ENCODE results near the gene IGF1R. TPM values are rescaled to one million over a fixed set of nuclear protein-coding genes. Genes with fewer than 3 reads are reported as not detected.
A peak's percentile ranks its signal among the peaks of the same experiment; 100 is the strongest.

IGF1R gene
- total and polyA plus RNA-seq, 2 experiments from 2014 or later: 10.8 to 42.9 TPM

DNA sequence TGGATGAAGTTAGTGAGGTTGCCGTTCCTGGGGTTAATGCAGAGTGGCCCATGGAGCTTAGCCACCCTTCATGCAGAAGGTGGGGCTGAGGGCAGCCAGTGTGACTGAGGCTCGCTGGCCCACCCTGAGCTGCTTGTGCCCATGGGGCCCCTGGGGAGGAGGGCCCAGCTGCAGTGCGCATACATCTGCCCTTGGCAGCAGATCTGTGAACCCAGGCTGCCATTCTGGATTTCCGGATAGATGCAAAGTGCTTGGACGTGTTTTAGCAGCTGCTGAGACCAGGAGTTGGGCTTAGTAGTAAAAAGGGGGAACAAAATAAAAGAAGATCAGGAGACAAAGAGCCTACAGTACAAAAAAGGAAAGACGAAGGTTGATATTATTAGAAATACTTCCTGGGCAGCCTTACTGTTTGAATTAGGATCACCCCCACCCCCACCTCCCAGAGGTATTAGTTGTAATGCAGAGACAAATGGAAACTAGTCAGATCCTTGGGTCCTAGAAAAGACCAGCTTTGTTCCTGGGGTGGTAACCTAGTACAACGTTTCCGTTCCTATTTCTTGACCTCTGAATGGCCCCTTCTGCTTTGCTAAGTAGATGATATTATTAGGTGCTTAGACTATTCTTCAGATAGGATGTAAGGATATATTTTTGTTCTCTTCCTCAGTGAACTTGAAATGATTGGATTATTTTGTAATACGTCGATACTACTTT, 70.2 kb downstream of the IGF1R start:
- Histone ChIP-seq H3K4me1 (ENCODE audit: insufficient read depth) (peaks cover 25% of the 10 kb centered on the region), H3K4me2 (peak overlapping the region; percentile 30), H3K9me2 (replicated peaks; ENCODE audit: insufficient read depth) (no peaks in the 10 kb centered on the region), H3K4me3 (no peak overlapping the region), H3K9me3 (ENCODE audit: low read depth) (no peaks in the 10 kb centered on the region), H3K27me3 (no peaks in the 10 kb centered on the region), H2AFZ (no peak overlapping the region), H4K20me1 (ENCODE audit: insufficient read depth, poor library complexity, severe bottlenecking) (peaks cover 43% of the 10 kb centered on the region), H3K79me2 (peaks cover 100% of the 10 kb centered on the region), H3K27ac (peak overlapping the region; percentile 26), H3K36me3 (replicated peaks; ENCODE audit: insufficient read depth, low read depth) (no peaks in the 10 kb centered on the region)
- 70% methylated on average over 10 of the region's 10 CpGs for WGBS (ENCODE audit: low lambda C conversion rate, missing lambda C conversion rate)
- no peak for DNase-seq (ENCODE audit: low spot score)
- TF ChIP-seq EZH2phosphoT487 (IDR thresholded peaks at IDR 0.05; ENCODE audit: low read depth, severe bottlenecking, unreplicated experiment) (no peak), EZH2 (IDR thresholded peaks at IDR 0.05; ENCODE audit: borderline replicate concordance) (no peak)
- TF ChIP-seq, protein P1, sequence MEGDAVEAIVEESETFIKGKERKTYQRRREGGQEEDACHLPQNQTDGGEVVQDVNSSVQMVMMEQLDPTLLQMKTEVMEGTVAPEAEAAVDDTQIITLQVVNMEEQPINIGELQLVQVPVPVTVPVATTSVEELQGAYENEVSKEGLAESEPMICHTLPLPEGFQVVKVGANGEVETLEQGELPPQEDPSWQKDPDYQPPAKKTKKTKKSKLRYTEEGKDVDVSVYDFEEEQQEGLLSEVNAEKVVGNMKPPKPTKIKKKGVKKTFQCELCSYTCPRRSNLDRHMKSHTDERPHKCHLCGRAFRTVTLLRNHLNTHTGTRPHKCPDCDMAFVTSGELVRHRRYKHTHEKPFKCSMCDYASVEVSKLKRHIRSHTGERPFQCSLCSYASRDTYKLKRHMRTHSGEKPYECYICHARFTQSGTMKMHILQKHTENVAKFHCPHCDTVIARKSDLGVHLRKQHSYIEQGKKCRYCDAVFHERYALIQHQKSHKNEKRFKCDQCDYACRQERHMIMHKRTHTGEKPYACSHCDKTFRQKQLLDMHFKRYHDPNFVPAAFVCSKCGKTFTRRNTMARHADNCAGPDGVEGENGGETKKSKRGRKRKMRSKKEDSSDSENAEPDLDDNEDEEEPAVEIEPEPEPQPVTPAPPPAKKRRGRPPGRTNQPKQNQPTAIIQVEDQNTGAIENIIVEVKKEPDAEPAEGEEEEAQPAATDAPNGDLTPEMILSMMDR (IDR thresholded peaks at IDR 0.05; ENCODE audit: poor library complexity): no peak

DNA sequence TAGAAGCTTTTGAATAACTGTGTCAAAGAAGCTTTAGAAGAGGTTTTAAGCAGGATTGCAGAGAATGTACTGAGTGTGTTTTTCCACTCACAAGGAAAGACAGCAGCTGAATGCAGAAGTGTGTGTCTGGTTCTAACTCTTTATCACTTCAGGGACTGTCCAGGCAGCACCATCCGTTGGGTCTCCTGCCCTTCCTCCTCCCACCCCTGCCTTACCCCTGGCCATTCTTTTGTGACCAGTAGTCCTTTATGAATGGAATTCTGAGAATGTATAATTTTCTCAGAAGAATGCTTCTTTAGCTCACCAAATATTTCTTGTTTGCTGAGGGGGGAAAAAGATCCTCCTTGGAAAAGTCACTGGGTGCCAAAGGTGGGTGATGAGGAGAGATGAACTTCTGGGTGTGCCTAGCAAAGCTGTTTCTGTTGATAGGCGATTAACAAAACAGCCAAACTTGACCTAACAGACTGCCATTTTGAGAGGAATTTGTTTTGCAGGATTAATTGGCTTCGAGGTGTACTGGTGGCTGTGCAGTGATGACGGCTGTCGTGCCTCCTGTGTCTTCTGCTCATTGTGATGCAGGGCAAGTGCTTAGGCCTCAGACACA, 70.9 kb downstream of the IGF1R start:
- no peak overlapping the region for H3K4me3 ChIP-seq
- H3K79me2 ChIP-seq: peaks cover 96% of the 10 kb centered on the region
- peaks cover 24% of the 10 kb centered on the region for H3K4me1 ChIP-seq (ENCODE audit: insufficient read depth)
- no peak overlapping the region for H3K4me2 ChIP-seq
- H4K20me1 ChIP-seq (ENCODE audit: insufficient read depth, poor library complexity, severe bottlenecking): peaks cover 41% of the 10 kb centered on the region
- peak overlapping the region; percentile 26 for H3K27ac ChIP-seq
- no peaks in the 10 kb centered on the region for H3K36me3 ChIP-seq (replicated peaks; ENCODE audit: insufficient read depth, low read depth)
- DNase-seq (ENCODE audit: low spot score): no peak
- H3K27me3 ChIP-seq: no peaks in the 10 kb centered on the region
- H3K9me3 ChIP-seq (ENCODE audit: low read depth): no peaks in the 10 kb centered on the region
- no peak overlapping the region for H2AFZ ChIP-seq
- TF ChIP-seq EZH2phosphoT487 (IDR thresholded peaks at IDR 0.05; ENCODE audit: low read depth, severe bottlenecking, unreplicated experiment): no peak
- TF ChIP-seq, protein P1 (IDR thresholded peaks at IDR 0.05; ENCODE audit: poor library complexity): no peak
- no peak for TF ChIP-seq EZH2 (IDR thresholded peaks at IDR 0.05; ENCODE audit: borderline replicate concordance)
- WGBS (ENCODE audit: low lambda C conversion rate, missing lambda C conversion rate): 75% methylated on average over 5 of the region's 5 CpGs
- no peaks in the 10 kb centered on the region for H3K9me2 ChIP-seq (replicated peaks; ENCODE audit: insufficient read depth)

DNA sequence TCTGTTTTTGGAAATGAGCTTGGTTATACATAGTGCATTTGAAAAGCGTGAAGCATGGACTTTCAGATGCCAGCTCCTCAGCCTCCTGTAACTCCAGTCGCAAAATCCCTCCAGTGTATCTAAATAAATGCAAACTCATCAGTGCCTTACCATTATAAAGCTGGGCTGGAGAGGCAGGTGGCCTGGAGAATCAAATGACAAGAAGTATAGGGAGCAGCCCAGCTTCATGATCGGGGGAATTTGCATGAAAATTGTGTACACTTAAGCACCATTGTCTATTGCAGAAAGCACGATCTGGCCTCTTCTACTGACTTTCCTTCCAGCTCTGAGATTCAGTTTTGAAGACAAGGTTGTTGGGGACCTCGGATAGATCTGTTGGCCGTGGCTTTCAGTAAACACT, 71.7 kb downstream of the IGF1R start:
- 95% methylated on average over 6 of the region's 6 CpGs for WGBS (ENCODE audit: low lambda C conversion rate, missing lambda C conversion rate)
- no peak overlapping the region for H3K27ac ChIP-seq
- H3K27me3 ChIP-seq: no peaks in the 10 kb centered on the region
- no peak overlapping the region for H3K4me3 ChIP-seq
- peaks cover 39% of the 10 kb centered on the region for H4K20me1 ChIP-seq (ENCODE audit: insufficient read depth, poor library complexity, severe bottlenecking)
- H3K9me2 ChIP-seq (replicated peaks; ENCODE audit: insufficient read depth): no peaks in the 10 kb centered on the region
- H3K36me3 ChIP-seq (replicated peaks; ENCODE audit: insufficient read depth, low read depth): no peaks in the 10 kb centered on the region
- H3K4me2 ChIP-seq: no peak overlapping the region
- DNase-seq (ENCODE audit: low spot score): no peak
- no peaks in the 10 kb centered on the region for H3K9me3 ChIP-seq (ENCODE audit: low read depth)
- H3K79me2 ChIP-seq: peaks cover 94% of the 10 kb centered on the region
- H3K4me1 ChIP-seq (ENCODE audit: insufficient read depth): peaks cover 32% of the 10 kb centered on the region
- TF ChIP-seq, protein P1 (IDR thresholded peaks at IDR 0.05; ENCODE audit: poor library complexity): no peak
- no peak for TF ChIP-seq EZH2 (IDR thresholded peaks at IDR 0.05; ENCODE audit: borderline replicate concordance)
- no peak for TF ChIP-seq EZH2phosphoT487 (IDR thresholded peaks at IDR 0.05; ENCODE audit: low read depth, severe bottlenecking, unreplicated experiment)
- no peak overlapping the region for H2AFZ ChIP-seq
